ENCODE results near the gene CMTM3. TPM values are rescaled to one million over a fixed set of nuclear protein-coding genes. Genes with fewer than 3 reads are reported as not detected.

Gene CMTM3
- polyA plus RNA-seq, 1 of the 3 experiments (the other 2 are of a cell fraction), result 69.4 TPM

DNA sequence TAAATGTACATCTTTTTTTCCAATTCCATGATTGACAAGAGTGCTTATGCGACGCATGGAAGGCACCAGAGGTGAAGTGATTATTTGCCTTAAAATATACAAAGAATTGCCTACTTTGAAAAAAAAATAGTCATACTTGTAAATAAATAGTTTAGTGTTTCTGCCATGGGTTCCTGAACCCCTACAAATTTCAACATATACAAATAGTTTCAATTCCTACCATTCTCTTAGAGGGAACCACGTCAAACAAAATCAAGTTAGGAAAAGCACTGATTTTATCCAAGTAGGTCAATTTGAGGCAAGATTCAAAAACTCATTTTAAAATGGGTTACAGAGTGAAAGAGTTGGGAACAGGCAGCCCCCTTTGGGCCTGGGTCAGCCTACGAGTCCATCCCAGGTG is 11.7 kb downstream of the CMTM3 start:
- ChIA-PET CTCF (no interaction called here), POLR2A (no interaction called here)
- no peak for TF ChIP-seq IRF3 (IDR thresholded peaks at IDR 0.05; ENCODE audit: low read depth, low read length)
- TF ChIP-seq EP300 (IDR thresholded peaks at IDR 0.05; ENCODE audit: borderline replicate concordance in 1 of 2, low read depth in 1 of 2, low read length in 1 of 2), result no peak
- no peak for TF ChIP-seq ELF1 (IDR thresholded peaks at IDR 0.05)
- no peak for TF ChIP-seq TAF1 (IDR thresholded peaks at IDR 0.05; ENCODE audit: borderline replicate concordance, low read depth, low read length)
- no peak for TF ChIP-seq FOXM1 (IDR thresholded peaks at IDR 0.05; ENCODE audit: low read depth)
- no peak for TF ChIP-seq USF2 (IDR thresholded peaks at IDR 0.05; ENCODE audit: borderline replicate concordance, low read depth, low read length)
- TF ChIP-seq RXRA (IDR thresholded peaks at IDR 0.05; ENCODE audit: borderline replicate concordance, low read depth), result no peak
- TF ChIP-seq TCF12 (IDR thresholded peaks at IDR 0.05), result no peak
- TF ChIP-seq YY1 (IDR thresholded peaks at IDR 0.05; ENCODE audit: low read depth), result no peak
- TF ChIP-seq NFIC (IDR thresholded peaks at IDR 0.05; ENCODE audit: borderline replicate concordance), result no peak
- no peak for TF ChIP-seq FOSL2 (IDR thresholded peaks at IDR 0.05; ENCODE audit: borderline replicate concordance, low read depth)
- peaks cover 7 to 46% of the 10 kb centered on the region in 2 experiments for H3K36me3 ChIP-seq (replicated peaks in 1 of 2; ENCODE audit: control insufficient read depth in 1 of 2, insufficient read depth in 2 of 2, low read length in 1 of 2)
- peak overlapping the region; percentile 39 to 84; a peak in 2 of 4 replicates for H3K27ac ChIP-seq (ENCODE audit: low read depth in 2 of 2, low read length in 1 of 2)
- no peak for DNase-seq
- H3K4me1 ChIP-seq (ENCODE audit: control insufficient read depth in 1 of 2, insufficient read depth in 2 of 2, low read depth in 1 of 2, low read length in 1 of 2), result peaks cover 18 to 41% of the 10 kb centered on the region in 2 experiments
- H3K4me3 ChIP-seq (ENCODE audit: low read depth in 2 of 2, low read length in 1 of 2), result no peak overlapping the region
- H2AFZ ChIP-seq (ENCODE audit: low read depth), result no peak overlapping the region
- no peaks in the 10 kb centered on the region for H4K20me1 ChIP-seq (ENCODE audit: insufficient read depth)
- H3K9ac ChIP-seq, result no peak overlapping the region
- H3K27me3 ChIP-seq (ENCODE audit: insufficient read depth), result no peaks in the 10 kb centered on the region
- no peaks in the 10 kb centered on the region for H3K9me2 ChIP-seq
- H3K79me2 ChIP-seq (ENCODE audit: insufficient read depth), result no peaks in the 10 kb centered on the region
- H3K4me2 ChIP-seq, result no peak overlapping the region
- no peaks in the 10 kb centered on the region for H3K9me3 ChIP-seq
- WGBS (ENCODE audit: low lambda C conversion rate), result 89% methylated on average over 4 of the region's 4 CpGs
- peaks cover 30% of the 10 kb centered on the region for H3F3A ChIP-seq (replicated peaks; ENCODE audit: insufficient read depth)

DNA sequence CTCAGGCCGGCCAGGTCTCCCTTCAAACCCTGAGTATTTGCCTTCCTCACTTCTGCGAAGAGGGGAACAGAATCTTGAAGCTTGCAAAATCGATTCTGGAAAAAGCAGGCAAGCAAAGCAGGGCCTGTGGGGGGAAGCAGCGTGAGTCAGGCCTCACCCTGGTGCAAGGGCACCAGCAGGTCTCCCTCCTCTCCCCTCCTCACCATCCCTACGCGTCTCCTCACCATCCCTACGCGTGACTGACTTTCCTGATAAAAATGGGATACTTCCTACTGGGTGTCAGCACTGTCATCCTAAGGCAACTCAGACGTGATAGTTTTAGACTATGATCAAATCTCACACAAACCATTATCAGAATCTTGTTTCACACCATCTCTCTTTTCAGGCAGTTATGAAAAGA is 12.1 kb downstream of the CMTM3 start:
- WGBS (ENCODE audit: low lambda C conversion rate), result 88% methylated on average over 9 of the region's 9 CpGs
- H3K36me3 ChIP-seq (replicated peaks in 1 of 2; ENCODE audit: control insufficient read depth in 1 of 2, insufficient read depth in 2 of 2, low read length in 1 of 2), result peaks cover 3 to 44% of the 10 kb centered on the region in 2 experiments
- CTCF ChIA-PET, result interaction anchor here (5.1 kb wide), 1 partner anchor 8 kb away, joined by 44 read pairs; no protein-coding TSS in a partner anchor
- TF ChIP-seq NRF1 (IDR thresholded peaks at IDR 0.05; ENCODE audit: low read depth, low read length), result no peak
- no peak for TF ChIP-seq EZH2phosphoT487 (IDR thresholded peaks at IDR 0.05; ENCODE audit: borderline replicate concordance, low read depth)
- no peak for TF ChIP-seq RAD21 (IDR thresholded peaks at IDR 0.05; ENCODE audit: low read length)
- no peak for TF ChIP-seq PBX3 (IDR thresholded peaks at IDR 0.05)
- TF ChIP-seq NFIC (IDR thresholded peaks at IDR 0.05; ENCODE audit: borderline replicate concordance), result no peak
- no peak for TF ChIP-seq TAF1 (IDR thresholded peaks at IDR 0.05; ENCODE audit: borderline replicate concordance, low read depth, low read length)
- no peak for TF ChIP-seq GABPA (IDR thresholded peaks at IDR 0.05; ENCODE audit: low read depth)
- POLR2A ChIA-PET, result no interaction called here
- peaks cover 18 to 41% of the 10 kb centered on the region in 2 experiments for H3K4me1 ChIP-seq (ENCODE audit: control insufficient read depth in 1 of 2, insufficient read depth in 2 of 2, low read depth in 1 of 2, low read length in 1 of 2)
- H4K20me1 ChIP-seq (ENCODE audit: insufficient read depth), result no peaks in the 10 kb centered on the region
- H3K9me2 ChIP-seq, result no peaks in the 10 kb centered on the region
- H3K9me3 ChIP-seq, result no peaks in the 10 kb centered on the region
- H3K4me3 ChIP-seq (ENCODE audit: low read depth in 2 of 2, low read length in 1 of 2), result no peak overlapping the region
- no peak for DNase-seq
- no peak overlapping the region for H2AFZ ChIP-seq (ENCODE audit: low read depth)
- peak overlapping the region; percentile 39 to 84; a peak in 2 of 4 replicates for H3K27ac ChIP-seq (ENCODE audit: low read depth in 2 of 2, low read length in 1 of 2)
- no peaks in the 10 kb centered on the region for H3K27me3 ChIP-seq (ENCODE audit: insufficient read depth)
- no peak overlapping the region for H3K4me2 ChIP-seq
- peaks cover 30% of the 10 kb centered on the region for H3F3A ChIP-seq (replicated peaks; ENCODE audit: insufficient read depth)
- H3K79me2 ChIP-seq (ENCODE audit: insufficient read depth), result no peaks in the 10 kb centered on the region
- H3K9ac ChIP-seq, result no peak overlapping the region

All from SK-N-SH (cell line).